A673 (cell line): ENCODE data around the gene ZNF839. TPM values are rescaled to one million over a fixed set of nuclear protein-coding genes. Genes with fewer than 3 reads are reported as not detected.

Experiments used
- BruUV-seq: library from RNA; stranded (reverse); fragments of 400-500 nt; replicated peaks from 2 replicates; lab custom pipeline; 2021; lab: Mats Ljungman, UMichigan
- CTCF ChIA-PET: fragments of 300-600 bp; sonication (Branson Sonifier 250); formaldehyde crosslinking; loops from one replicate; lab custom pipeline; 2022; ENCODE audit warnings: antibody characterized with exemption; lab: Charles Lee
- POLR2A ChIA-PET: fragments of 300-600 bp; sonication (Branson Sonifier 250); formaldehyde crosslinking; loops from one replicate; lab custom pipeline; 2022; ENCODE audit warnings: antibody characterized with exemption; ENCODE audit not compliant: low non-redundant PET; lab: Charles Lee
- DNase-seq: peaks from one replicate; pipeline ENCODE4 v3.0.0-alpha.2; 2015; ENCODE audit warnings: low spot score
- H3K27ac ChIP-seq: fragments of 200-600 bp; sonication (generic); 2 replicates; pipeline ENCODE4 v1.5.1; 2016; ENCODE audit warnings: mixed run types, low read depth, mild to moderate bottlenecking, mixed read lengths, antibody characterized with exemption, low read length; ENCODE audit not compliant: poor library complexity, severe bottlenecking
- H3K27me3 ChIP-seq: fragments of 200-600 bp; sonication (generic); replicated peaks from 2 replicates; pipeline ENCODE4 v1.6.1; 2017; ENCODE audit warnings: mixed run types, low read depth, mild to moderate bottlenecking, mixed read lengths, antibody characterized with exemption, low read length; ENCODE audit not compliant: insufficient read depth, poor library complexity
- H3K36me3 ChIP-seq: fragments of 200-600 bp; sonication (generic); 2 replicates; pipeline ENCODE4 v1.6.1; 2016; ENCODE audit warnings: mixed run types, mild to moderate bottlenecking, mixed read lengths, antibody characterized with exemption, low read length; ENCODE audit not compliant: insufficient read depth, poor library complexity, severe bottlenecking
- H3K4me1 ChIP-seq: fragments of 200-600 bp; sonication (generic); 2 replicates; pipeline ENCODE4 v1.6.1; 2017; ENCODE audit warnings: mixed run types, mild to moderate bottlenecking, mixed read lengths, antibody characterized with exemption, low read length; ENCODE audit not compliant: insufficient read depth, poor library complexity, severe bottlenecking
- H3K4me3 ChIP-seq: fragments of 200-600 bp; sonication (generic); 2 replicates; pipeline ENCODE4 v1.5.1; 2016; ENCODE audit warnings: low read depth, mixed run types, mild to moderate bottlenecking, mixed read lengths, low read length; ENCODE audit not compliant: poor library complexity, severe bottlenecking
- H3K9me3 ChIP-seq: fragments of 200-600 bp; sonication (generic); 2 replicates; pipeline ENCODE4 v1.6.1; 2016; ENCODE audit warnings: mixed run types, low read depth, mild to moderate bottlenecking, mixed read lengths, antibody characterized with exemption, low read length; ENCODE audit not compliant: poor library complexity, severe bottlenecking
- CTCF ChIP-seq: fragments of 300-800, 200-600 bp; sonication (generic); conservative IDR thresholded peaks from 2 replicates; pipeline ENCODE4 v1.5.1; 2017; ENCODE audit warnings: low read depth, mild to moderate bottlenecking, antibody characterized with exemption, low read length, moderate library complexity, mixed read lengths
- EZH2 ChIP-seq: fragments of 200-600 bp; sonication (generic); IDR thresholded peaks from 2 replicates; pipeline ENCODE4 v1.6.1; 2017; ENCODE audit warnings: borderline replicate concordance, low read depth, mild to moderate bottlenecking, mixed read lengths, antibody characterized with exemption, low read length; ENCODE audit not compliant: poor library complexity, severe bottlenecking
- intact Hi-C: fragments of 100-400 bp; cut with micrococcal nuclease; formaldehyde crosslinking; loops from one replicate; pipeline ENCODE4 v1.10.0; 2022; ENCODE audit not compliant: unreplicated experiment
- total RNA-seq: library from RNA; stranded (reverse); gene quantifications from 2 replicates; pipeline ENCODE4 v1.2.3, GENCODE V29; 2021

The ZNF839 gene
- total RNA-seq, 1 experiment from 2014 or later = 13.5 TPM

GRCh38 chr14:102389246-102389645 is 69.7 kb downstream of the ZNF839 start:
- H3K36me3 ChIP-seq = no peaks in the 10 kb centered on the region
- H3K4me3 ChIP-seq = no peak overlapping the region
- DNase-seq = no peak
- intact Hi-C loops = no loop called here
- no peaks in the 10 kb centered on the region for H3K4me1 ChIP-seq
- BruUV-seq = no TSS peak
- ChIA-PET CTCF (no interaction called here), POLR2A (no interaction called here)
- H3K27me3 ChIP-seq = no peaks in the 10 kb centered on the region
- TF ChIP-seq CTCF (no peak), EZH2 (no peak)
- H3K27ac ChIP-seq = no peak overlapping the region
- H3K9me3 ChIP-seq = no peaks in the 10 kb centered on the region

DNA sequence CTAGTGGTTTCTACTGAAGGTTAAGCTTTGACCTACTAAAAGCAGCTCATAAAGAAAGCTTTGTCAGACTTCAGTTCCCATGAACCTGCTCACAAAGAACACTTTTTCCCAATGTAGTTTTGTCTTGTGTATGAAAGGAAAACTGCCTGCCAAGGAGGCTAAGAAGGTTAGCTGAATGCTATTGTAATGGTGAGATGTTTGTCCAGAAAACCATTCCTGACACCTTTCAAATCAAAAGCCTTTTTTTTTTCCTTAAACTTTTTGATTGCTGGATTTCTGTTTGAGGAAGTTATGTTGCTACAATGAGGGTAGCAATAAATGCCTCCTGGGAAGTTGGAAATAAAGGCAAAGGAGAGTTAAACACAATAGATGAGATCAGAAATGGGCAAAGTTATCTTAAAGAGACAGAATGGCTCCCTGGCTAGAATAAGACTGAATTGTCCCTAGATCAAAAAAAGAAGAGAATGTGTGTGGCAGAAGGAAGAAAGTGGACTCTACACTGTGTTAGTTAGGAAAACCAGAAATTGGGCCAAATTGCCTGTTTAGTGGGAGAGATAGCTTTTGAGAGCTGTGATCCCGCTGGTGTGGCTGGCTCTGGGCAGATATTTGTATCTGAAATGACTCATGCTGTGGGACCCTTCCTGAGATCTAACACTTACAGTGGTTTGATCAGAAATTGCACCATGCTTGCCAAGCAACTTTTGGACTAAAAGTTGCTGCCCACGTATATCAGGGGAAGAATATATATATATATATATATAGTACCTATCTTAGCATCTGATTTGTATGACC is 70.7 kb downstream of the ZNF839 start:
- no TSS peak for BruUV-seq
- Histone ChIP-seq H3K36me3 (no peaks in the 10 kb centered on the region), H3K4me3 (no peak overlapping the region), H3K4me1 (no peaks in the 10 kb centered on the region), H3K27ac (no peak overlapping the region), H3K9me3 (no peaks in the 10 kb centered on the region), H3K27me3 (no peaks in the 10 kb centered on the region)
- DNase-seq = no peak
- CTCF ChIA-PET = no interaction called here
- intact Hi-C loops = no loop called here
- POLR2A ChIA-PET = interaction anchor here (0.7 kb wide), 1 partner anchor 38 kb away, joined by 3 read pairs; no protein-coding TSS in a partner anchor
- TF ChIP-seq CTCF (no peak), EZH2 (no peak)

Other genes with a start within 250 kb of the ZNF839 start
- 1,040 and 1,112 TPM in 2 replicates for gene HSP90AA1, start 232.7 kb upstream of the ZNF839 start, total RNA-seq
- gene WDR20, start 179.8 kb upstream of the ZNF839 start, total RNA-seq = 28.3 and 35.8 TPM in 2 replicates
- 27.4 and 29.1 TPM in 2 replicates for gene MOK, start 14.6 kb upstream of the ZNF839 start, total RNA-seq
- 46.6 and 48.2 TPM in 2 replicates for gene CINP, start 43.1 kb downstream of the ZNF839 start, total RNA-seq
- 21.7 and 22.1 TPM in 2 replicates for gene TECPR2, start 43.2 kb downstream of the ZNF839 start, total RNA-seq
- 28.0 and 35.9 TPM in 2 replicates for gene ANKRD9, start 190.0 kb downstream of the ZNF839 start, total RNA-seq